ENCODE measurements around the gene ATP1A3.

DNA sequence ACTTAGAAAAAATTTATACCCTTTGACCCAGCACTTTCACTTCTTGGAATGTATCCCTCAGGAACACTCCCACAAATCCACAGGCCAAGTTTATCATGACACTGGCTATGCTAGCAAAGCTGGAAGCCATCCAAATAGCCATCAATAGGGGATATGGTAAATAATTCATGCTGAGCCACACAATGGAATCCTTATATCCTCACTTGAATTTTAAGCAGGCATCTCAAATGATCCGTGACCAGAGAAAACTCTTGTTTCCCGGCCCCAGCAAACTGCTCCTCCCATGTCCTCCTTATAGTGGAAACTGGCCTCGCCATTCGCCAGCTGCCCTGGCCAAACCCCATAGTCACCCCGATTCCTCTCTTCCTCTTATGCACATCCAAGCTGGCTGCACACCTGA is 38.4 kb upstream of the ATP1A3 start:
- no peak for TF ChIP-seq SIN3A (IDR thresholded peaks at IDR 0.05; ENCODE audit: borderline replicate concordance, low read depth, low read length)
- TF ChIP-seq, protein P1, sequence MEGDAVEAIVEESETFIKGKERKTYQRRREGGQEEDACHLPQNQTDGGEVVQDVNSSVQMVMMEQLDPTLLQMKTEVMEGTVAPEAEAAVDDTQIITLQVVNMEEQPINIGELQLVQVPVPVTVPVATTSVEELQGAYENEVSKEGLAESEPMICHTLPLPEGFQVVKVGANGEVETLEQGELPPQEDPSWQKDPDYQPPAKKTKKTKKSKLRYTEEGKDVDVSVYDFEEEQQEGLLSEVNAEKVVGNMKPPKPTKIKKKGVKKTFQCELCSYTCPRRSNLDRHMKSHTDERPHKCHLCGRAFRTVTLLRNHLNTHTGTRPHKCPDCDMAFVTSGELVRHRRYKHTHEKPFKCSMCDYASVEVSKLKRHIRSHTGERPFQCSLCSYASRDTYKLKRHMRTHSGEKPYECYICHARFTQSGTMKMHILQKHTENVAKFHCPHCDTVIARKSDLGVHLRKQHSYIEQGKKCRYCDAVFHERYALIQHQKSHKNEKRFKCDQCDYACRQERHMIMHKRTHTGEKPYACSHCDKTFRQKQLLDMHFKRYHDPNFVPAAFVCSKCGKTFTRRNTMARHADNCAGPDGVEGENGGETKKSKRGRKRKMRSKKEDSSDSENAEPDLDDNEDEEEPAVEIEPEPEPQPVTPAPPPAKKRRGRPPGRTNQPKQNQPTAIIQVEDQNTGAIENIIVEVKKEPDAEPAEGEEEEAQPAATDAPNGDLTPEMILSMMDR (IDR thresholded peaks at IDR 0.05), result no peak
- no peak for TF ChIP-seq MAX (IDR thresholded peaks at IDR 0.05; ENCODE audit: low read depth)
- TF ChIP-seq ELF1 (IDR thresholded peaks at IDR 0.05), result no peak
- no peak for TF ChIP-seq TCF12 (IDR thresholded peaks at IDR 0.05)
- TF ChIP-seq USF2 (IDR thresholded peaks at IDR 0.05; ENCODE audit: borderline replicate concordance, low read depth, low read length), result no peak
- TF ChIP-seq SMC3 (IDR thresholded peaks at IDR 0.05; ENCODE audit: low read depth, low read length), result no peak
- no peak for TF ChIP-seq MEF2A (IDR thresholded peaks at IDR 0.05; ENCODE audit: borderline replicate concordance, low read depth)
- TF ChIP-seq TAF1 (IDR thresholded peaks at IDR 0.05; ENCODE audit: borderline replicate concordance, low read depth, low read length), result no peak
- TF ChIP-seq, protein P2, sequence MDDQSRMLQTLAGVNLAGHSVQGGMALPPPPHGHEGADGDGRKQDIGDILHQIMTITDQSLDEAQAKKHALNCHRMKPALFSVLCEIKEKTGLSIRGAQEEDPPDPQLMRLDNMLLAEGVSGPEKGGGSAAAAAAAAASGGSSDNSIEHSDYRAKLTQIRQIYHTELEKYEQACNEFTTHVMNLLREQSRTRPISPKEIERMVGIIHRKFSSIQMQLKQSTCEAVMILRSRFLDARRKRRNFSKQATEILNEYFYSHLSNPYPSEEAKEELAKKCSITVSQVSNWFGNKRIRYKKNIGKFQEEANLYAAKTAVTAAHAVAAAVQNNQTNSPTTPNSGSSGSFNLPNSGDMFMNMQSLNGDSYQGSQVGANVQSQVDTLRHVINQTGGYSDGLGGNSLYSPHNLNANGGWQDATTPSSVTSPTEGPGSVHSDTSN (IDR thresholded peaks at IDR 0.05), result no peak
- no peak for TF ChIP-seq NFIC (IDR thresholded peaks at IDR 0.05; ENCODE audit: borderline replicate concordance)
- no peak for TF ChIP-seq GABPA (IDR thresholded peaks at IDR 0.05; ENCODE audit: low read depth)

All from SK-N-SH (cell line).